Gastrocnemius medialis (tissue), 4 donors: ENCODE measurements around the gene AFF3. TPM values are rescaled to one million over a fixed set of nuclear protein-coding genes. Genes with fewer than 3 reads are reported as not detected.

Experiments
- ATAC-seq, 2 donors: fragments of 150-250 bp; one replicate each; pipeline ENCODE4 v1.9.1; 2016
- DNase-seq, 2 donors: peaks; one replicate each; pipeline ENCODE4 v3.0.0-alpha.2; 2019
- H3K27ac ChIP-seq, 4 donors: fragments of 200-600 bp; sonication (generic); 1 replicate in 1 of 4; 2 replicates in 3 of 4; pipeline ENCODE4 v1.5.1; 2016 to 2018; ENCODE audit warnings: mild to moderate bottlenecking in 2 of 4, moderate library complexity in 1 of 4
- H3K27me3 ChIP-seq, 3 donors: fragments of 200-600 bp; sonication (generic) in 2 of 3; 1 replicate in 1 of 3; 2 replicates in 2 of 3; pipeline versions ENCODE4 v1.5.1 to v1.6.0; 2016 to 2019; ENCODE audit warnings: mild to moderate bottlenecking in 1 of 3, moderate library complexity in 1 of 3
- H3K36me3 ChIP-seq, 2 donors: fragments of 200-600 bp; sonication (generic) in 1 of 2; one replicate each; pipeline ENCODE4 v1.5.1; 2017 to 2018
- H3K4me1 ChIP-seq, 2 donors: fragments of 200-600 bp; sonication (generic) in 1 of 2; one replicate each; pipeline ENCODE4 v1.5.1; 2016 to 2017; ENCODE audit warnings: mild to moderate bottlenecking in 2 of 2
- H3K4me3 ChIP-seq, 4 donors: fragments of 200-600 bp; sonication (generic) in 3 of 4; 1 replicate in 1 of 4; 2 replicates in 3 of 4; pipeline ENCODE4 v1.5.1; 2016 to 2019; ENCODE audit warnings: mild to moderate bottlenecking in 2 of 4
- H3K9me3 ChIP-seq, 3 donors: fragments of 200-600 bp; sonication (generic) in 2 of 3; 1 replicate in 1 of 3; 2 replicates in 2 of 3; pipeline ENCODE4 v1.5.1; 2016 to 2019
- CTCF ChIP-seq, 5 experiments: fragments of 450-650 bp in 3 of 5; fragments of 200-600 bp in 2 of 5; sonication (generic) in 2 of 5; IDR thresholded peaks in 4 of 5; conservative IDR thresholded peaks in 1 of 5; 1 replicate in 4 of 5; 2 replicates in 1 of 5; pipeline ENCODE4 v1.5.1; 2016 to 2019; ENCODE audit warnings: antibody characterized with exemption in 5 of 5, mild to moderate bottlenecking in 3 of 5, moderate library complexity in 3 of 5
- POLR2A ChIP-seq, 2 donors: fragments of 450-650 bp; IDR thresholded peaks; one replicate each; pipeline ENCODE4 v1.6.1; 2017; ENCODE audit warnings: antibody characterized with exemption in 2 of 2, mild to moderate bottlenecking in 2 of 2, moderate library complexity in 2 of 2
- in situ Hi-C, 4 donors: fragments of 200-750 bp; cut with MboI; loops; one replicate each; pipeline versions ENCODE4 v1.15.0 to v1.8.0; 2017; ENCODE audit warnings: low sequenced_read_pairs in 4 of 4
- intact Hi-C: fragments of 100-400 bp; cut with DNase I; formaldehyde crosslinking; loops from one replicate; pipeline ENCODE4 v1.15.1; 2023; ENCODE audit warnings: low total_unique reads
- total RNA-seq, 4 donors: library from RNA; depleted of rRNA; stranded (reverse); fragments of >200 nt; gene quantifications; one replicate each; pipeline versions ENCODE4 v1.1.0 to v1.2.3, GENCODE V29; 2016

AFF3 gene
- total RNA-seq, 4 donors from 2014 or later: 0.22 to 0.55 (median 0.47) TPM

GRCh38 chr2:99562516-99562915 lies 579.9 kb downstream of the AFF3 start:
- TF ChIP-seq POLR2A (IDR thresholded peaks at IDR 0.05) (no peak), CTCF (IDR thresholded peaks at IDR 0.05 in 4 of 5, conservative IDR thresholded peaks at IDR 0.05 in 1 of 5) (no peak)
- DNase-seq: no peak
- no peaks in the 10 kb centered on the region for H3K36me3 ChIP-seq
- intact Hi-C loops (no loop called here), in situ Hi-C loops (loop anchor here in 2 of 4 donors (10.0 to 25.0 kb wide), 3 partner anchors 250 to 822 kb away; no protein-coding TSS in a partner anchor)
- H3K27ac ChIP-seq: no peak overlapping the region
- no peaks in the 10 kb centered on the region for H3K27me3 ChIP-seq
- no peaks in the 10 kb centered on the region for H3K9me3 ChIP-seq
- no peak for ATAC-seq
- H3K4me3 ChIP-seq: no peak overlapping the region
- no peaks in the 10 kb centered on the region for H3K4me1 ChIP-seq

GRCh38 chr2:99561804-99562203 lies 580.6 kb downstream of the AFF3 start:
- DNase-seq (no peak), ATAC-seq (no peak)
- no peak for TF ChIP-seq CTCF (IDR thresholded peaks at IDR 0.05 in 4 of 5, conservative IDR thresholded peaks at IDR 0.05 in 1 of 5)
- TF ChIP-seq POLR2A (IDR thresholded peaks at IDR 0.05): no peak
- no peak overlapping the region for H3K4me3 ChIP-seq
- no peaks in the 10 kb centered on the region for H3K36me3 ChIP-seq
- H3K27ac ChIP-seq: no peak overlapping the region
- H3K9me3 ChIP-seq: no peaks in the 10 kb centered on the region
- intact Hi-C loops (no loop called here), in situ Hi-C loops (loop anchor here in 2 of 4 donors (10.0 to 25.0 kb wide), 3 partner anchors 250 to 823 kb away; no protein-coding TSS in a partner anchor)
- no peaks in the 10 kb centered on the region for H3K27me3 ChIP-seq
- no peaks in the 10 kb centered on the region for H3K4me1 ChIP-seq

GRCh38 chr2:99559075-99559662 lies 583.2 kb downstream of the AFF3 start:
- intact Hi-C loops (loop anchor here (1.0 to 2.0 kb wide), 3 partner anchors 56 to 702 kb away; no protein-coding TSS in a partner anchor), in situ Hi-C loops (loop anchor here (5.0 to 25.0 kb wide), 4 partner anchors 253 to 696 kb away; no protein-coding TSS in a partner anchor)
- Histone ChIP-seq H3K9me3 (no peaks in the 10 kb centered on the region), H3K4me1 (no peaks in the 10 kb centered on the region), H3K4me3 (no peak overlapping the region), H3K27me3 (no peaks in the 10 kb centered on the region), H3K27ac (no peak overlapping the region), H3K36me3 (no peaks in the 10 kb centered on the region)
- DNase-seq (peak; percentile 52 to 72), ATAC-seq (peak; percentile 87 to 91)
- TF ChIP-seq CTCF (IDR thresholded peaks at IDR 0.05 in 4 of 5, conservative IDR thresholded peaks at IDR 0.05 in 1 of 5): peak; percentile 92 to 99 (median 95)
- TF ChIP-seq POLR2A (IDR thresholded peaks at IDR 0.05): no peak

- no peak overlapping the region for H3K27ac ChIP-seq
- no peaks in the 10 kb centered on the region for H3K9me3 ChIP-seq
- H3K27me3 ChIP-seq: no peaks in the 10 kb centered on the region
- H3K4me1 ChIP-seq: no peaks in the 10 kb centered on the region
- intact Hi-C loops (no loop called here), in situ Hi-C loops (loop anchor here (5.0 to 25.0 kb wide), 4 partner anchors 257 to 699 kb away; no protein-coding TSS in a partner anchor)
- no peak overlapping the region for H3K4me3 ChIP-seq
- H3K36me3 ChIP-seq: no peaks in the 10 kb centered on the region
- DNase-seq: no peak
- TF ChIP-seq POLR2A (IDR thresholded peaks at IDR 0.05) (no peak), CTCF (IDR thresholded peaks at IDR 0.05 in 4 of 5, conservative IDR thresholded peaks at IDR 0.05 in 1 of 5) (no peak)
- ATAC-seq: no peak
Observed at GRCh38 chr2:99555404-99555803, 587.0 kb downstream of the AFF3 start.
